GM20431 (cell line): ENCODE results near the gene MICAL3.
"Not testable (repeated sequence)": the region's sequence is repeated elsewhere in the genome, so short reads cannot be mapped to it uniquely, and the experiment has no call there.

Experiments used
- in situ Hi-C: fragments of 300-500 bp; cut with MseI, MboI; formaldehyde crosslinking; loops from one replicate; pipeline ENCODE4 v1.15.0; 2020; ENCODE audit warnings: low sequenced_read_pairs; ENCODE audit not compliant: unreplicated experiment

Gene MICAL3

DNA sequence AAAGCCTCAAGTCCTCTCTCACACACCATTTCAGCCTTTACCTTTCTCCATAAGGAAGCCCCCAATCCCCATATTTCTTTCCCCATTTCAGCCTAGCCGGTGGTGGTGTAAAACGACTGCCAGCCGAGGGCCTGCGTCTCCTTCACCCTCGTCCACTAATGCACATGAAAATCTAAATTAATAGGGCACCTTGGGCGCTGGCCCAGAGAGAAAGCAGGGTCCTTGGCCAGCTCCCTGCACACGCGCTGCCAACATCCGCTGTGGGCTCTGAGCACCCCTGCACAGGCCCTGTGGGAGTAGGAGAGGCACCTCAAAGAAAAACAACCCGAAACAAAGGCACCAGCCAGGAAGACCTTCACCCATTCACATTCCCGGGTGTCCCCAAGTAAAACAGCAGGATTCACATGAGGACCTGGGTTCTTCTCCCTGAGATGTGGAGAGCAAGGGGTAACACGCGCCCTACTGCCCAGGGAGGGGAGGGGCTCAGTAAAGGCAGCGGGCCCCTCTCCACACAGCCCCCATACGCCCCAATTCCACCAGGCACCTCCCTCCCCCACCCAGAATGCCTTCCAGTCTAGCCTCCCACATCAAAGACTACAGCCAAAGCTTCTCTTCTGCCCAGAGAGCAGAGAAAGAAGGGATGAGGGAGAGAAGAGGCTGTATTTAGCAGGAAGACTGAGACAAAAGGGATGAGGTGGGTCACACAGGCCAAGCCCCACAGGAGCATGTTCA lies 79.0 kb downstream of the MICAL3 start:
- in situ Hi-C loops: no loop called here

GRCh38 chr22:17944256-17944655 lies 80.1 kb downstream of the MICAL3 start:
- in situ Hi-C loops: no loop called here

DNA sequence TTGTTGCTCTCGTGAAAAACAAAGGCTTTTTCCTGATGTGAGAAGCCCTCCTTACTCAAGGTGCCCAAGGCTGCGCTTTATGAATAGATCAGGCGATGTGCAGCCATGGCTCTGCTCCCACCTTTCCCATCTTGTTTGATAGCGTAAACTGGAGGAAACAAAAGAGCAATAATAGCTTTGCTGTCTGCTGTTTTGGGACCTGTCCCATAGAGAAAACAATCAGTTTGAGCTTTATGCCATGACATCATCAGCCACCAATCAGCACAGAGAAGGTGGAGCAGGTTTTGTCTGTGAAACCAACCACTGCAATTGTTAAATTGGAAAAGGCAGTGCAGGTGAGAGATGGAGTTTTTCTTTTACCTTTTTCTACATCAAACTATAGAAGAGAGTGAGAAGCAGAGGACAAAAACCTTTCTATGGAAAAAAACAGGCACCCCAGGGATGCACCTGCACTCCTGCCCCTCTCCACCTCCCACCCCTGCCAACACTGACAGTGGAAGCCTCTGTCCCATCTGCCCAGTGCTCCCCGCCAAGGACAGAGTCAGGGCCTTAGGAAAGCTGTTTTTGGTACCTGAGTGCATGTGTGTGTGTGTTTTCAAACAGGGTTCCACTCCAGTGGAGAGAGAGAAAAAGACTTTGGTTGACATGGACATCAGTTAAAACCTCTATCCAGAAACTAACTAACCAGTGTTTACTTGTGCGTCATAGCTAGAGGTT lies 80.7 kb downstream of the MICAL3 start:
- in situ Hi-C loops: no loop called here

DNA sequence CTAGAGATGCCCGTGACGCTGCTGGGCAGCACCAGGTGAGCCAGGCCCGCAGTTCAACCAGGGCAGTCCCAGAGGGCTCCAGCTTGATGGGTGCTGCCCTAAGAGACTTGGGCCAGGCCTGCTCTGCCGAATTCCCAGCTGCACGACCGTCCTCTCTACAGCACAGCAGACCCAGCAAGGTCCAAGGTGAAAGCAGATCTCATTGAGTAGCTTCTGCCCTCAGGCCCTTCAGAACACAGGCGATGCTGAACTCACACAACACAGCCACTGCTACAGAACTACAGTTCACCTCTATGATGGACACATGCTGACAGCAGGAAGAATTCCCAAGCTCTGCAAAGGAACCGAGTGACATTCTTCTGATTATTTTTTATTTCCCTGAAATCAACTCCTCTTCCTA lies 81.6 kb downstream of the MICAL3 start:
- in situ Hi-C loops: no loop called here

GRCh38 chr22:17941471-17942406 lies 82.6 kb downstream of the MICAL3 start:
- in situ Hi-C loops: no loop called here

- in situ Hi-C loops: no loop called here
Observed at GRCh38 chr22:17939579-17939978, 84.8 kb downstream of the MICAL3 start.

GRCh38 chr22:17939011-17939410 lies 85.3 kb downstream of the MICAL3 start:
- in situ Hi-C loops: no loop called here

GRCh38 chr22:17938484-17938924 lies 85.9 kb downstream of the MICAL3 start:
- in situ Hi-C loops: no loop called here

DNA sequence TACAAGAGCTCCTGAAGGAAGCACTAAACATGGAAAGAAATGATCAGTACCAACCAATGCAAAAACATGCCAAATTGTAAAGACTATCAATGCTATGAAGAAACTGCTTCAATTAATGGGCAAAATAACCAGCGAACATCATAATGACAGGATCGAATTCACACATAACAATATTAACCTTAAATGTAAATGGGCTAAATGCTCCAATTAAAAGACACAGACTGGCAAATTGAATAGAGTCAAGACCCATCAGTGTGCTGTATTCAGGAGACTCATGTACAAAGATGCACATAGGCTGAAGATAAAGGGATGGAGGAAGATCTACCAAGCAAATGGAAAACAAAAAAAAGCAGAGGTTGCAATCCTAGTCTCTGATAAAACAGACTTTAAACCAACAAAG lies 91.9 kb downstream of the MICAL3 start:
- in situ Hi-C loops: not testable (repeated sequence)

- in situ Hi-C loops: no loop called here
Observed at GRCh38 chr22:17931400-17931825, 92.9 kb downstream of the MICAL3 start.

- in situ Hi-C loops: no loop called here
Observed at GRCh38 chr22:17930455-17931313, 93.7 kb downstream of the MICAL3 start.

DNA sequence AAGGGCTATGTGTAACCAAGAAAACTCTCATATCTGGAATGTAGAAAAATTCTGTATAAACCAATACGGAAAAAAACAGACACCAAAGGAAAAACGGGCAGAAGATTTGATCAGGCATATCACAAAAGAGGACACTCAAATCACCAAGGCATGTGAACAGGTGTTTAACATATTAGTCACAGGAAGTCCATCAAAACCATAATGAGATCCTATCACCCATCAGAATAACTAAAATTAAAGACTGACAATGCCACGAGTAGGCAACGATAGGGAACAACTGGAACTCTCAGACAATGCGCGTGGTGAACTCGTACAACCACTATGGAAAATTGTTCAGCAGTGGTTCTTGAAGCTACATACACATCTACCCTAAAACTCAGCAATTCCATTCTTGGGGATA lies 94.5 kb downstream of the MICAL3 start:
- in situ Hi-C loops: no loop called here

GRCh38 chr22:17928391-17928790 lies 96.0 kb downstream of the MICAL3 start:
- in situ Hi-C loops: no loop called here

- in situ Hi-C loops: no loop called here
Observed at GRCh38 chr22:17927062-17927461, 97.3 kb downstream of the MICAL3 start.

DNA sequence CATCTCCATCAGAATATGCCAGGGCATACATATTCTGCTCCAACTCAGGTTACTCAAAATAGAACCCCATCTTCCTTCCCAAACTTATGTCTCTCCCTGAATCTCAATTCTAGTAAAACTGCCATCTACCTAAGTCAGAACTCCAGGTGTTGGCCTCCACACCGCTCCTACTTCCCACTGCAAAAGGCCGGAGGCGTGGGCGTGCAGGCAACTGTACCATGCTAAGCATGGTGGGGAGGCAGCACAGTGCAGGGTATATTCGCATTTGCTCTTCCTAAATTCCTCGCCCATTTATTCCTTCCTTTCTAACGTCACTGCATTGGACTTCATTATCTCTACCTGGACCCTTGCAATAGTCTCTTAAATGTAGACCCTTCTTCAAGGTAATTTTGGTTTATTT lies 97.8 kb downstream of the MICAL3 start:
- in situ Hi-C loops: no loop called here

DNA sequence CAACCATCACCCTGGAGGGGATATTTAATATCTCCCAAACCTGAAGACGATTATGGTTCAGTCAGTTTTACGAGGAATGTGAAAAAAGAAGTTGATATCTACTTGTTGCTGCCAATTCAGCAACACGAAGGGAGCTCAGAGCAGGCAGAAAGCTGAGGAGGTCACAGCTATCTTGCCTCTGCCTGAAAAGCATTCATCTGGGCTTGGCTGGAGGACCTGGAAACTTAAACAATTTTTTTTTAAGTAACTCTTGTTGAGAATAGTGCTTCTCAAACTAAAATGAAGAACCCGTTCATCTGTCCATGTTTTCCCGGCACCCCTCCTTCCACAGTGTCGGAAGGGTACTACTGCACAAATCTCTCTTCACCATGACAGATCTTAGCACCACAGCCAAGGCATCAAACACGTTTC lies 98.9 kb downstream of the MICAL3 start:
- in situ Hi-C loops: no loop called here

DNA sequence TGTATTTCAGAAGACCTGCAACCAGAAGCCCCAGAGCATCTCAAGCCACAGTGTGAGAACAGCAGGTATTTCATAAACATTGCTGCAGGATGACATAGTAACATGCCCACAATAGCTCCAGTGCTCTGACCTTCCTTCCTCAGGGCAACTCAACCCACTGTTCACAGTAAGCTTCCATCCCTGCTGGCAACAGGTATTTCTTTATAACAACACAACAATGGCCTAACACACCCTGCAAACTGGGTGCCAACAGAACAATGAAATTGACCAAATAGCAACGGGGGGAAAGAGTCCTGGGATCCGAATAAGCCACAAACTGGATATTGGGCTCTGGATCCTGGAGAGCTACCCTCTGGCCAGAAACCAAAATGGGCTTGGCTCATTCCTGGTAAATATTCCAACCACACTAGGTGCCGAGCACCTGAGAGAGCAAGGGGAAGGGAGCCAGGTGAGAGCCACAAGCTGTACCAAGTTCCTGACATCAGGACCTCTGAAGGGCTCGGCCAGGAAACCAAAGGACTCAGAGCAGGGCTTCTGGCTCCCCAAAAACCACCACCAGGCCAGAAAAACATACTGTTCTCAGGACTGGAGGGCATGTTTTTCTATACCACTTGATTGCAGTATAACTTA lies 99.5 kb downstream of the MICAL3 start:
- in situ Hi-C loops: no loop called here

DNA sequence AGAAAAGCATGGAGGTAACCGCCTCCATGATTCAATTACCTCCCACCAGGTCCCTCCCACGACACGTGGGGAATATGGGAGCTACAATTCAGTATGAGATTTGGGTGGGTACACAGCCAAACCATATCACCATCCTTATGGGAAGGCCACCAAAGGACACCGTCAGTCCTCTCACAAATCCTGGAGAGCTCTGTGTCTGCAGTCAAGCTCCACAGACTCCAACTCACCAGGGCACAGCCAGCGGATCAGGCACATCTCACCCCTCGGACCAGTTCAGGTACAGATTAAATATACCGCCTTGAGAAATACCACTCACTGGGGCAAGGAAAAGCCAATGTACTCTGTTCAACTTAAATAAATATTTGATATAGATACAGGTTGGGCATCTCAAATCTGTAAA lies 100.3 kb downstream of the MICAL3 start:
- in situ Hi-C loops: no loop called here
